Daoy (cell line): Measurements from ENCODE around the gene ST6GALNAC4. TPM values are rescaled to one million over a fixed set of nuclear protein-coding genes. Genes with fewer than 3 reads are reported as not detected.
"Not testable (repeated sequence)": the region's sequence is repeated elsewhere in the genome, so short reads cannot be mapped to it uniquely, and the experiment has no call there.

Source experiments
- DNase-seq: peaks from one replicate; pipeline ENCODE4 v3.0.0-alpha.2; 2015; ENCODE audit warnings: low read depth
- total RNA-seq: library from RNA; depleted of rRNA; stranded (reverse); fragments of >200 nt; shearing (Covaris generic); gene quantifications from 2 replicates; pipeline ENCODE4 v1.2.3, GENCODE V29; 2014

ST6GALNAC4 gene
- total RNA-seq, 1 experiment from 2014 or later, result 29.1 TPM

- no peak for DNase-seq
Measured at GRCh38 chr9:127885508-127886281, 31.1 kb downstream of the ST6GALNAC4 start.

GRCh38 chr9:127884976-127885490 is 31.8 kb downstream of the ST6GALNAC4 start:
- no peak for DNase-seq

- peak; percentile 66 for DNase-seq
Measured at GRCh38 chr9:127884427-127884911, 32.4 kb downstream of the ST6GALNAC4 start.

GRCh38 chr9:127883959-127884358 is 32.9 kb downstream of the ST6GALNAC4 start:
- DNase-seq, result peak; percentile 6

- not testable (repeated sequence) for DNase-seq
Measured at GRCh38 chr9:127881715-127882114, 35.1 kb downstream of the ST6GALNAC4 start.

- no peak for DNase-seq
Measured at GRCh38 chr9:127880143-127880542, 36.7 kb downstream of the ST6GALNAC4 start.

GRCh38 chr9:127878652-127879390 is 38.0 kb downstream of the ST6GALNAC4 start:
- DNase-seq, result no peak

GRCh38 chr9:127878001-127878651 is 38.7 kb downstream of the ST6GALNAC4 start:
- DNase-seq, result no peak

- peak; percentile 84 for DNase-seq
Measured at GRCh38 chr9:127877566-127877998, 39.3 kb downstream of the ST6GALNAC4 start, which contains the start of gene AK1. TSS of gene AK1 (minus strand) at chr9:127877675. CDS start at chr9:127874617, 3,058 bp downstream.

- no peak for DNase-seq
Measured at GRCh38 chr9:127876764-127877562, 39.9 kb downstream of the ST6GALNAC4 start.

- no peak for DNase-seq
Measured at GRCh38 chr9:127876026-127876763, 40.6 kb downstream of the ST6GALNAC4 start.

GRCh38 chr9:127875306-127875966 is 41.4 kb downstream of the ST6GALNAC4 start:
- peak; percentile 59 for DNase-seq

- peak; percentile 59 for DNase-seq
Measured at GRCh38 chr9:127874301-127875221, 42.3 kb downstream of the ST6GALNAC4 start.

- no peak for DNase-seq
Measured at GRCh38 chr9:127873886-127874285, 43.0 kb downstream of the ST6GALNAC4 start.

- no peak for DNase-seq
Measured at GRCh38 chr9:127873223-127873691, 43.6 kb downstream of the ST6GALNAC4 start.

- no peak for DNase-seq
Measured at GRCh38 chr9:127872369-127873222, 44.2 kb downstream of the ST6GALNAC4 start.

- no peak for DNase-seq
Measured at GRCh38 chr9:127871531-127871930, 45.3 kb downstream of the ST6GALNAC4 start.

- no peak for DNase-seq
Measured at GRCh38 chr9:127870887-127871286, 46.0 kb downstream of the ST6GALNAC4 start.
